ENCODE results near the gene IFITM5. TPM values are rescaled to one million over a fixed set of nuclear protein-coding genes. Genes with fewer than 3 reads are reported as not detected.

The IFITM5 gene
- total RNA-seq, 1 experiment from 2014 or later, result not detected

GRCh38 chr11:292211-293121, 6.9 kb downstream of the IFITM5 start:
- H3K36me3 ChIP-seq (ENCODE audit: control insufficient read depth, insufficient read depth, low read length), result no peaks in the 10 kb centered on the region
- ChIA-PET CTCF (no interaction called here), POLR2A (no interaction called here)
- no peaks in the 10 kb centered on the region for H3K9me3 ChIP-seq (ENCODE audit: control insufficient read depth, insufficient read depth, low read depth, low read length)
- DNase-seq (ENCODE audit: low read depth, low spot score), result no peak
- intact Hi-C loops (cut with micrococcal nuclease; ENCODE audit: unreplicated experiment), result no loop called here
- no TSS peak for BruUV-seq (replicated peaks)
- TF ChIP-seq CTCF (IDR thresholded peaks at IDR 0.05) (no peak), SIN3A (IDR thresholded peaks at IDR 0.05; ENCODE audit: borderline replicate concordance, insufficient read depth, low read depth, low read length) (no peak), TCF7L2 (IDR thresholded peaks at IDR 0.05; ENCODE audit: low read depth, low read length) (no peak), POLR2AphosphoS5 (IDR thresholded peaks at IDR 0.05; ENCODE audit: low read depth, low read length) (no peak), REST (IDR thresholded peaks at IDR 0.05; ENCODE audit: insufficient read depth in 1 of 2, low read depth in 2 of 2, low read length in 1 of 2) (no peak)
- H3K27me3 ChIP-seq (ENCODE audit: control insufficient read depth, insufficient read depth, low read length), result no peaks in the 10 kb centered on the region
- no peak overlapping the region for H3K27ac ChIP-seq (ENCODE audit: low read length)
- in situ Hi-C loops (cut with HindIII; ENCODE audit: low pct_unique_long_range_greater_than_20kb, low sequenced_read_pairs), result no loop called here
- H3K4me3 ChIP-seq (ENCODE audit: low read depth in 2 of 2, low read length in 2 of 2), result no peak overlapping the region
- no peak for ATAC-seq
- H3K4me1 ChIP-seq (ENCODE audit: control insufficient read depth, insufficient read depth, low read length), result peaks cover 39% of the 10 kb centered on the region

- BruUV-seq (replicated peaks), result no TSS peak
Measured at GRCh38 chr11:291281-292210, 7.8 kb downstream of the IFITM5 start.

More at GRCh38 chr11:291281-292210, 7.8 kb downstream of the IFITM5 start:
- ChIA-PET CTCF (interaction anchor here (0.7 kb wide), 1 partner anchor 15 kb away, joined by 3 read pairs; no protein-coding TSS in a partner anchor), POLR2A (no interaction called here)
- Histone ChIP-seq H3K36me3 (ENCODE audit: control insufficient read depth, insufficient read depth, low read length) (no peaks in the 10 kb centered on the region), H3K4me3 (ENCODE audit: low read depth in 2 of 2, low read length in 2 of 2) (no peak overlapping the region), H3K4me1 (ENCODE audit: control insufficient read depth, insufficient read depth, low read length) (peaks cover 30% of the 10 kb centered on the region), H3K27ac (ENCODE audit: low read length) (no peak overlapping the region), H3K27me3 (ENCODE audit: control insufficient read depth, insufficient read depth, low read length) (no peaks in the 10 kb centered on the region), H3K9me3 (ENCODE audit: control insufficient read depth, insufficient read depth, low read depth, low read length) (no peaks in the 10 kb centered on the region)
- DNase-seq (ENCODE audit: low read depth, low spot score) (no peak), ATAC-seq (no peak)
- no peak for TF ChIP-seq SIN3A (IDR thresholded peaks at IDR 0.05; ENCODE audit: borderline replicate concordance, insufficient read depth, low read depth, low read length)
- TF ChIP-seq TCF7L2 (IDR thresholded peaks at IDR 0.05; ENCODE audit: low read depth, low read length), result no peak
- TF ChIP-seq REST (IDR thresholded peaks at IDR 0.05; ENCODE audit: insufficient read depth in 1 of 2, low read depth in 2 of 2, low read length in 1 of 2), result no peak; a peak in 1 of 4 replicates
- TF ChIP-seq CTCF (IDR thresholded peaks at IDR 0.05), result no peak
- TF ChIP-seq POLR2AphosphoS5 (IDR thresholded peaks at IDR 0.05; ENCODE audit: low read depth, low read length), result no peak
- intact Hi-C loops (cut with micrococcal nuclease; ENCODE audit: unreplicated experiment), result no loop called here
- in situ Hi-C loops (cut with HindIII; ENCODE audit: low pct_unique_long_range_greater_than_20kb, low sequenced_read_pairs), result no loop called here
